Measurements from ENCODE around the gene KIAA1549.

KIAA1549 gene

GRCh38 chr7:138907850-138908249, 73.3 kb downstream of the KIAA1549 start:
- DNase-seq (ENCODE audit: low read depth, low spot score), result no peak

GRCh38 chr7:138907201-138907847, 73.9 kb downstream of the KIAA1549 start:
- no peak for DNase-seq (ENCODE audit: low read depth, low spot score)

GRCh38 chr7:138903859-138904435, 77.2 kb downstream of the KIAA1549 start:
- no peak for DNase-seq (ENCODE audit: low read depth, low spot score)

- DNase-seq (ENCODE audit: low read depth, low spot score), result peak; percentile 22
These were observed 77.9 kb downstream of the KIAA1549 start for GRCh38 chr7:138903186-138903820.

GRCh38 chr7:138902161-138902560, 79.0 kb downstream of the KIAA1549 start:
- no peak for DNase-seq (ENCODE audit: low read depth, low spot score)

- DNase-seq (ENCODE audit: low read depth, low spot score), result no peak
These were observed 81.0 kb downstream of the KIAA1549 start for GRCh38 chr7:138900035-138900828.

GRCh38 chr7:138898802-138899201, 82.4 kb downstream of the KIAA1549 start:
- DNase-seq (ENCODE audit: low read depth, low spot score), result no peak

GRCh38 chr7:138898255-138898654, 82.9 kb downstream of the KIAA1549 start:
- no peak for DNase-seq (ENCODE audit: low read depth, low spot score)

GRCh38 chr7:138895679-138896078, 85.5 kb downstream of the KIAA1549 start:
- DNase-seq (ENCODE audit: low read depth, low spot score), result no peak

- DNase-seq (ENCODE audit: low read depth, low spot score), result no peak
These were observed 87.9 kb downstream of the KIAA1549 start for GRCh38 chr7:138893258-138893657.

GRCh38 chr7:138892812-138893211, 88.4 kb downstream of the KIAA1549 start:
- DNase-seq (ENCODE audit: low read depth, low spot score), result no peak

GRCh38 chr7:138892006-138892630, 89.1 kb downstream of the KIAA1549 start:
- DNase-seq (ENCODE audit: low read depth, low spot score), result no peak

- DNase-seq (ENCODE audit: low read depth, low spot score), result no peak
These were observed 89.8 kb downstream of the KIAA1549 start for GRCh38 chr7:138891446-138891810.

- no peak for DNase-seq (ENCODE audit: low read depth, low spot score)
These were observed 90.4 kb downstream of the KIAA1549 start for GRCh38 chr7:138890499-138891445.

GRCh38 chr7:138889582-138890498, 91.3 kb downstream of the KIAA1549 start:
- DNase-seq (ENCODE audit: low read depth, low spot score), result no peak

GRCh38 chr7:138887872-138888656, 93.1 kb downstream of the KIAA1549 start:
- no peak for DNase-seq (ENCODE audit: low read depth, low spot score)

GRCh38 chr7:138887085-138887710, 94.0 kb downstream of the KIAA1549 start:
- DNase-seq (ENCODE audit: low read depth, low spot score), result no peak

- DNase-seq (ENCODE audit: low read depth, low spot score), result peak; percentile 33
These were observed 94.7 kb downstream of the KIAA1549 start for GRCh38 chr7:138886501-138886917.
